Loucy (cell line): Measurements from ENCODE around the gene CKLF.
"Not testable (repeated sequence)": the region's sequence is repeated elsewhere in the genome, so short reads cannot be mapped to it uniquely, and the experiment has no call there.

Experiments
- H2AFZ ChIP-seq: fragments of 200-600 bp; sonication (generic); 2 replicates; pipeline ENCODE4 v1.6.0; 2016; ENCODE audit warnings: antibody characterized with exemption, mild to moderate bottlenecking, low read length, moderate library complexity
- H3F3A ChIP-seq: fragments of 200-600 bp; 2 replicates; pipeline ENCODE4 v1.6.0; 2016; ENCODE audit warnings: antibody characterized with exemption, low read depth, mild to moderate bottlenecking
- H3K27me3 ChIP-seq: fragments of 200-600 bp; sonication (generic); 2 replicates; pipeline ENCODE4 v1.6.1; 2014; ENCODE audit warnings: low read length, mild to moderate bottlenecking; ENCODE audit not compliant: insufficient read depth, poor library complexity, severe bottlenecking
- H3K36me3 ChIP-seq: fragments of 200-600 bp; sonication (generic); 2 replicates; pipeline ENCODE4 v1.6.1; 2016; ENCODE audit warnings: low read length; ENCODE audit not compliant: insufficient read depth
- H3K4me1 ChIP-seq: fragments of 200-600 bp; sonication (generic); 2 replicates; pipeline ENCODE4 v1.5.1; 2014; ENCODE audit warnings: low read length, mild to moderate bottlenecking; ENCODE audit not compliant: insufficient read depth, poor library complexity, severe bottlenecking
- H3K4me2 ChIP-seq: fragments of 200-600 bp; sonication (generic); 2 replicates; pipeline ENCODE4 v1.6.0; 2014; ENCODE audit warnings: antibody characterized with exemption, low read length, low read depth, mild to moderate bottlenecking; ENCODE audit not compliant: poor library complexity, severe bottlenecking
- H3K4me3 ChIP-seq: fragments of 200-600 bp; sonication (generic); 2 replicates; pipeline ENCODE4 v1.5.1; 2014; ENCODE audit warnings: low read length, mild to moderate bottlenecking, mixed read lengths; ENCODE audit not compliant: poor library complexity, severe bottlenecking
- H3K79me2 ChIP-seq: fragments of 200-600 bp; sonication (generic); 2 replicates; pipeline ENCODE4 v1.6.1; 2014; ENCODE audit warnings: low read length; ENCODE audit not compliant: insufficient read depth
- H3K9ac ChIP-seq: fragments of 200-600 bp; sonication (generic); 2 replicates; pipeline ENCODE4 v1.6.0; 2014; ENCODE audit warnings: mild to moderate bottlenecking, low read depth, low read length, moderate library complexity; ENCODE audit not compliant: poor library complexity, severe bottlenecking
- H3K9me2 ChIP-seq: fragments of 200-600 bp; sonication (generic); replicated peaks from 2 replicates; pipeline ENCODE4 v1.6.1; 2016; ENCODE audit warnings: low read depth, low read length, mixed read lengths
- H3K9me3 ChIP-seq: fragments of 200-600 bp; sonication (generic); 2 replicates; pipeline ENCODE4 v1.6.1; 2014; ENCODE audit warnings: mild to moderate bottlenecking, antibody characterized with exemption, low read length, low read depth; ENCODE audit not compliant: insufficient read depth
- H4K20me1 ChIP-seq: fragments of 200-600 bp; sonication (generic); 2 replicates; pipeline ENCODE4 v1.6.0; 2014; ENCODE audit warnings: antibody characterized with exemption, low read length, mild to moderate bottlenecking; ENCODE audit not compliant: insufficient read depth, poor library complexity, severe bottlenecking
- EZH2phosphoT487 ChIP-seq: fragments of 200-600 bp; IDR thresholded peaks from 2 replicates; pipeline ENCODE4 v1.6.1; 2018; ENCODE audit warnings: antibody characterized with exemption, mild to moderate bottlenecking, moderate library complexity, borderline replicate concordance
- TF ChIP-seq, protein P1 (sequence below): fragments of 200-600 bp; sonication (generic); conservative IDR thresholded peaks from 2 replicates; pipeline ENCODE4 v1.5.1; 2014; ENCODE audit warnings: mild to moderate bottlenecking, antibody characterized with exemption, low read length

Gene CKLF

DNA sequence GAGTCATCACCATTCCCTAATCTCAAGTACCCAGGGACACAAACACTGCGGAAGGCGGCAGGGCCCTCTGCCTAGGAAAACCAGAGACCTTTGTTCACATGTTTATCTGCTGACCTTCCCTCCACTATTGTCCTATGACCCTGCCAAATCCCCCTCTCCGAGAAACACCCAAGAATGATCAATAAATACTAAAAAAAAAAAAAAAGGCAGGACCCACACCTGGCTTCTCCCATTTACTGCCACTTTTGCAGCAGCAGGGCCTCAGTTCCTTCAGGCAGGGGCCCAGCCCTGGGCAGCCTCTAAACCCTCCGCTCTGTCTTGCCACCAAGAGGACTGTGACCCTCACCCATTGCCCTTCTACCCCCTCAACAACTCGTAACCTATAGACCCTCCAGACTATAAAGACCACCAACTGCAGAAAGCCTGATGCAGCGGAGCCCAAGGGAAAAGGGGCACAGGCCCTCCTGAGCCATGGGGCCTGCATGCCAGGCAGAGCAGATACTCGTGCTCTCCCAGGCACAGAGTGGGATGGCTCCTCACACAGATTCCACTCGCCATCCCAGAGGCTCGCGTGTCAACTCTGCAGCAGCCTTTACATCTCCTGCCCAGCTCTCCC, 37.3 kb upstream of the CKLF start:
- not testable (repeated sequence) for H3K79me2 ChIP-seq, H3K9me3 ChIP-seq, H3K4me3 ChIP-seq, H3K4me2 ChIP-seq, H3K36me3 ChIP-seq, H3K9ac ChIP-seq, H3K9me2 ChIP-seq, H4K20me1 ChIP-seq, H3K27me3 ChIP-seq, H3F3A ChIP-seq, H2AFZ ChIP-seq
- peaks cover 34% of the 10 kb centered on the region for H3K4me1 ChIP-seq

DNA sequence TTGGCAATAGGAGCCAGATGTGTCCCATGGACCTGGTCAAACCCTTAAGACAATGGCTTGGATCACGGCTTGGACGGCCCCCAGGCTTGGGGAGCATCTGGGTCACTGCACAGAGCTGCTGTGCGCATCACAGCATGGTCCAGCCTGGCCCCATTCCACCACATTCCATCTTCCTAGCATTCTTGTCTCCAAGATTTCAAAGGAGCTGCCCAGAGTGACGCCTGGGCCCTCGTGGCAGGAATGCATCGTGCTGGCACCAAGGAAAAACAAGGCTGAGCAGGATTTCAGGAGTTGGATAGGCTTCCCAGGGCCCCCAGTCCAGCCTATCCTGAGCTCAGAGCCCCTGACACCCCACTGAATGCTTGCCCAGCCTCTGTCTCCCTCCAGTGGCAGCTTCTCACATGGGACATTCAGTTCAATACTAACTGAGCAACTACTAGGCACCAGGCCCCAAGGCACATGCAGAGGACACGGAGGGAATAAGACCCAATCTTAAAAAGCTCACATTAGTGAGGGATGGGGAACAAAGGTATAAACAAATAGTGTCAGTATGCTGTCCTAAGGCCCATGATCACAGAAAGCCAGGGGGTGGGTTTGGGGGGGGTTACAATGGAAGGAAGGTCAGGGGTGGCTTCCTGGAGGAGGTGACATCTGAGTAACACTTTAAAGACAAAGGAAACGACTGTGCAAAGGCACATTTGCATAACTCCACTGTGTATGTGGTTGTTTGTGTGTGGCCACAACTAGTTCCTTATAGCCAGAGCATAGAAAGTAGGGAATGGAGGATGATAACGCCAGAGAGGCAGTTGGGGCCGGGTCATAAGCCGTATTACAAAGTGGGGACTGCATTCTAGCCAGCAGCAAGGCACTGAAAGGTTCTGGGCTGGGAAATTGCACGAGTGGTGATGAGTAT, 36.5 kb upstream of the CKLF start:
- no peaks in the 10 kb centered on the region for H3K9me2 ChIP-seq
- peak overlapping the region; percentile 73 for H3K9ac ChIP-seq
- no peak for TF ChIP-seq EZH2phosphoT487
- TF ChIP-seq, protein P1, sequence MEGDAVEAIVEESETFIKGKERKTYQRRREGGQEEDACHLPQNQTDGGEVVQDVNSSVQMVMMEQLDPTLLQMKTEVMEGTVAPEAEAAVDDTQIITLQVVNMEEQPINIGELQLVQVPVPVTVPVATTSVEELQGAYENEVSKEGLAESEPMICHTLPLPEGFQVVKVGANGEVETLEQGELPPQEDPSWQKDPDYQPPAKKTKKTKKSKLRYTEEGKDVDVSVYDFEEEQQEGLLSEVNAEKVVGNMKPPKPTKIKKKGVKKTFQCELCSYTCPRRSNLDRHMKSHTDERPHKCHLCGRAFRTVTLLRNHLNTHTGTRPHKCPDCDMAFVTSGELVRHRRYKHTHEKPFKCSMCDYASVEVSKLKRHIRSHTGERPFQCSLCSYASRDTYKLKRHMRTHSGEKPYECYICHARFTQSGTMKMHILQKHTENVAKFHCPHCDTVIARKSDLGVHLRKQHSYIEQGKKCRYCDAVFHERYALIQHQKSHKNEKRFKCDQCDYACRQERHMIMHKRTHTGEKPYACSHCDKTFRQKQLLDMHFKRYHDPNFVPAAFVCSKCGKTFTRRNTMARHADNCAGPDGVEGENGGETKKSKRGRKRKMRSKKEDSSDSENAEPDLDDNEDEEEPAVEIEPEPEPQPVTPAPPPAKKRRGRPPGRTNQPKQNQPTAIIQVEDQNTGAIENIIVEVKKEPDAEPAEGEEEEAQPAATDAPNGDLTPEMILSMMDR = peak; percentile 64
- H3K9me3 ChIP-seq = no peaks in the 10 kb centered on the region
- H3K4me3 ChIP-seq = peak overlapping the region; percentile 60
- no peaks in the 10 kb centered on the region for H4K20me1 ChIP-seq
- peaks cover 6% of the 10 kb centered on the region; the same call in 1 of the 2 replicates for H3F3A ChIP-seq
- H2AFZ ChIP-seq = no peak overlapping the region
- H3K27me3 ChIP-seq = no peaks in the 10 kb centered on the region
- peaks cover 8% of the 10 kb centered on the region; the same call in 1 of the 2 replicates for H3K79me2 ChIP-seq
- H3K4me1 ChIP-seq = peaks cover 42% of the 10 kb centered on the region
- peak overlapping the region; percentile 76 for H3K4me2 ChIP-seq
- H3K36me3 ChIP-seq = no peaks in the 10 kb centered on the region; the same call in 1 of the 2 replicates

DNA sequence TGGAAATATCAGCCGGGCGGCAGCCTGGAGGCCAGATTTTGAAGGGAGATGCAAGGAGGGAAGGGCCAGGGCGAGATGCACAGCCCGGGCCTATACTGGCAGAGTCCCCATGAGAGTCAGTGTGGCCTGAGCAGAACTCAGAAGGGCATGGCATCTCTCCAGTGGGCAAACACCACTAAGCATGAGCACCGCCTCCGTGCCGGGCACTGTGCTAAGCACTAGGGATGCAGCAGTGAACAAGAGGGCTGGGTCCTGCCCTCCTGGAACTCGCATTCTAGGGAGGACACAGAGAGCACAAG, 35.9 kb upstream of the CKLF start:
- Histone ChIP-seq H3K9ac (peak overlapping the region; percentile 73), H4K20me1 (no peaks in the 10 kb centered on the region), H3K79me2 (peaks cover 8% of the 10 kb centered on the region; the same call in 1 of the 2 replicates), H3K4me1 (peaks cover 48% of the 10 kb centered on the region), H3K9me3 (no peaks in the 10 kb centered on the region), H3K4me3 (peak overlapping the region; percentile 60), H3K27me3 (no peaks in the 10 kb centered on the region), H3F3A (peaks cover 6% of the 10 kb centered on the region; the same call in 1 of the 2 replicates), H3K4me2 (peak overlapping the region; percentile 76), H3K9me2 (no peaks in the 10 kb centered on the region), H3K36me3 (no peaks in the 10 kb centered on the region; the same call in 1 of the 2 replicates), H2AFZ (no peak overlapping the region)
- TF ChIP-seq EZH2phosphoT487 = no peak
- TF ChIP-seq, protein P1 = no peak
